ENCODE measurements around the gene FAM181A. TPM values are rescaled to one million over a fixed set of nuclear protein-coding genes. Genes with fewer than 3 reads are reported as not detected.

FAM181A gene
- total RNA-seq, 4 donors from 2014 or later: not detected

DNA sequence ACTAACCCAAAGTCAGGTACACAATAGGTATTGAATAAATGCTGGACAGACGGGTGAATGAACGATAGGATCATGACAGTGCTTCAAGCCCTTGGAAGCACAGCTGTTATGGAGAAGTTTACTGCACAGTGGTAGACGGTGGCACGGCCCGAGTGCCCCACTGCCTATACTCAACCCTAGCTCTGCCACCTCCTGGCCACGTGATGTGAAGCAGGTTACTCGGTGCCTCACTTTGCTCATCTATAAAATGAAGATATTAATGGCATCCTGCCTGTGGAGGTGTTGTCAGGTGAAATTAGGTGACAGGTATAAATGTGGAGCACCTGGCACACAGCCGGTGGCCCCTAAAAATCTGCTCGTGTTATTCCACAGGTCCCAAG is 43.4 kb downstream of the FAM181A start:
- ATAC-seq (ENCODE audit: low FRiP score) (no peak), DNase-seq (ENCODE audit: low spot score) (no peak)
- TF ChIP-seq, protein P1, sequence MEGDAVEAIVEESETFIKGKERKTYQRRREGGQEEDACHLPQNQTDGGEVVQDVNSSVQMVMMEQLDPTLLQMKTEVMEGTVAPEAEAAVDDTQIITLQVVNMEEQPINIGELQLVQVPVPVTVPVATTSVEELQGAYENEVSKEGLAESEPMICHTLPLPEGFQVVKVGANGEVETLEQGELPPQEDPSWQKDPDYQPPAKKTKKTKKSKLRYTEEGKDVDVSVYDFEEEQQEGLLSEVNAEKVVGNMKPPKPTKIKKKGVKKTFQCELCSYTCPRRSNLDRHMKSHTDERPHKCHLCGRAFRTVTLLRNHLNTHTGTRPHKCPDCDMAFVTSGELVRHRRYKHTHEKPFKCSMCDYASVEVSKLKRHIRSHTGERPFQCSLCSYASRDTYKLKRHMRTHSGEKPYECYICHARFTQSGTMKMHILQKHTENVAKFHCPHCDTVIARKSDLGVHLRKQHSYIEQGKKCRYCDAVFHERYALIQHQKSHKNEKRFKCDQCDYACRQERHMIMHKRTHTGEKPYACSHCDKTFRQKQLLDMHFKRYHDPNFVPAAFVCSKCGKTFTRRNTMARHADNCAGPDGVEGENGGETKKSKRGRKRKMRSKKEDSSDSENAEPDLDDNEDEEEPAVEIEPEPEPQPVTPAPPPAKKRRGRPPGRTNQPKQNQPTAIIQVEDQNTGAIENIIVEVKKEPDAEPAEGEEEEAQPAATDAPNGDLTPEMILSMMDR (IDR thresholded peaks at IDR 0.05): no peak

DNA sequence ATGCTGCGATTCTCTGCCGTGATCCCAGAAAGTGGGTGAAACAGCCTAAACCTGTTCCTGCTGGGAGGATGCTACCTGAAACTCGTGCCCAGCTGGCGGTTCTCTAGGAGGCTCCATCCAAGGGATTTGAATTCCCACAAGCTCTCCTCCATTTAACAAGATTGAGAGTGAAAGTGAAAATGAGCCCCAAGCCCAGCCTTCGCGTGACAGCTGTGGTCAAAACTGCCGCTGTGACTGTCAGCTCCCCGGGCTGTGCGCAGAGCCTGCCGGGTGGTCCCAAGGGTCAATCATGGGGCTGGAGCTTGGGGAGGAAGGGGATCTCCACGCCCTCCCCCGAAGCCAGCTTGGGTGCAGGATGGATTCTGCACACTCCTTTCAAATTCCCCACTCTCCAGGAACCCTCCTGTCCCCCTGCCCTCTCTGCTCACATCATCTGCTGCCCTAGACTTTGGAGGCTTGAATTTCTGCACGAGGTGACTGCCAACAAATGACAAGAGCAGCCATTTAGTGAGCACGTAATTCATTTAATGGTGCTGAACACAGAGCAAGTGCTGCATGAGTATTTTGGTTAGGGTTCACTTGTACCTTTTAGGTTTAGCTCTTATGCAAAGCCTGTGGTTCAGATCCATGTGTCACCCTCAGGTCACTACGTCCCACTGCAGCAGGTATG is 44.0 kb downstream of the FAM181A start:
- TF ChIP-seq, protein P1 (IDR thresholded peaks at IDR 0.05): no peak

DNA sequence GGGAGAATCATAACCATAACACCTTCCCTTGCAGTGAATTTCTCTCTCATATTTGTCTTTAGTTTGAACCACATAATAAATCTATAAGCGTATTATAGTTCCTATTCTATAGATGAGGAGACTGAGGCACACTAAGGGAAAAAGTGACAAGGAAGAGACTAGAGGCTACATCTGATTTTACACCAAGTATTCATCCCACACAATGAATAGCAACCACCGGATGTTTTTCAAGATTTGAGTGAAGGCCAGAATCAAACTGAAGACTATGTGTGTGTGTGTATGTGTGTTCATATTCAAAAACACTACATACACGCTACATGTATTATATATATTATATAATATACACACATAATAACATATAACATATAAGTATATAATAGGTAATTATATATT is 44.5 kb downstream of the FAM181A start:
- no peak for DNase-seq (ENCODE audit: low spot score)
- TF ChIP-seq, protein P1 (IDR thresholded peaks at IDR 0.05): no peak
- ATAC-seq (ENCODE audit: low FRiP score): no peak

More for the DNA sequence above, 44.0 kb downstream of the FAM181A start:
- DNase-seq (ENCODE audit: low spot score): no peak
- ATAC-seq (ENCODE audit: low FRiP score): no peak

DNA sequence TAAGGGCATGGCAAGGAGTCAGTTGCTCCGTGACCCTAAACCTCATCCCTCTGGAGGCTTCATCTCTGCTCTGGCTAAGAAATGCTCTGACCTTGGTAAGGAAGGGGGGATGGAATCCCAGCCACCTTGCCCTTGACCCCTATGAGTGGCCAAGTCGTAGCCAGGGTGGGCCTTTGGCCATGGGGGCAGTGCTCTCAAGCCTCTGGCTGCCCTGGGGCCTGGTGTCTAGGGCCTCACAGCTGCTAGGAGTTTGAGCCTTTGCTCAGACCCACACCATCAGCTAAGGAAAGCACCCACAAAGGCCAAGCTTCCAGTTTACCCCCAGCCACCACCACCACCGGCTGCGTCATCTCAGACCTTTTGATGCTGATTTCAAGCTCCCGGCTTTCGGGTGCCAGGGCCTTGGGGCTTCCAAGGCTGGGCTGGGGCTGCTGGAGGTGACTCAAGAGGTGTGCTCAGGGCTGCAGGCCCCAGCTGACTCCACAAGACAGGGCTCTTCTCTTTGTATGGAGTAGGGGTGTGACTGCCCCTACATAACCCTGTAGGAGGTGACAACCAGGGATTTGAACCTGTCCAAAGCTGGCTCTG is 45.6 kb downstream of the FAM181A start:
- ATAC-seq (ENCODE audit: low FRiP score) (no peak), DNase-seq (ENCODE audit: low spot score) (no peak)
- TF ChIP-seq, protein P1 (IDR thresholded peaks at IDR 0.05): no peak

DNA sequence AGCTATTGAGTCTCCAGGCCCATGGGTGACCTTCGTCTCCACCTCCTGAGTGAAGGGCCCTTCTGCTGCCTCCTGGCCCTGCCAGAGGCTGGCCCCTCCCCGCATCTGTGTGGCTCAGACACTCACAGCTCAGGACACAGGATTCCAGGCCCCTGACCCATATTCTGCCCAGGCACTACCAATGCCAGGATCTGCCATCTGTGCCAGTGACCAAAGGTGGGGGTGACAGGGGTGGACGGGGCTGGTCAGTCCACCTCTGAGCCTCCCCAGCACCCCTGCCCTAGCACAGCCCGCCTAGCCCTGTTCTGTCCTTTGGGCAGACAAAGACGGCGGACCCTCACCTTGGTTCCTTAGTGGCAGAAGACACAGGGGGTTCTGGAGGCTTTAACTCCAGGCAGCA is 46.5 kb downstream of the FAM181A start:
- DNase-seq (ENCODE audit: low spot score) (no peak), ATAC-seq (ENCODE audit: low FRiP score) (no peak)
- TF ChIP-seq, protein P1 (IDR thresholded peaks at IDR 0.05): no peak

DNA sequence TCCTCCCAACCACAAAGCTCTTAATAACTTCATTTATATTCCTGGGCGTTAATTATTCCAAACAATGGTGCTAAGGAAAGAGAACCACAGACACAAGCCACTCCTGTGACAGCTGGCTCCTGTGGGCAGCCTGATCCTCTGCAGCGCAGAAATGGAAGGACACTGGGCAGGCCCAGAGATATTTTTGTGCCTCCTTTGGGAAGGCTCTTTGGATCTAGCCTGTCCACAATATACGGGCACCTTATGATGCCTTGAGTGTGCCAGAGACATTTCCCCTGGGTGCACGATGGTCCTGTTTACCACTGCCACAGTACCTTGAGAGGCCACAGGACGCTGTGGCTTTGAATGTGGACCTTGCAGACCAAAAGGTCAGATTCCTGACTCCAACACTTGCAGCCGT is 47.2 kb downstream of the FAM181A start:
- no peak for ATAC-seq (ENCODE audit: low FRiP score)
- TF ChIP-seq, protein P1 (IDR thresholded peaks at IDR 0.05): no peak
- no peak for DNase-seq (ENCODE audit: low spot score)

DNA sequence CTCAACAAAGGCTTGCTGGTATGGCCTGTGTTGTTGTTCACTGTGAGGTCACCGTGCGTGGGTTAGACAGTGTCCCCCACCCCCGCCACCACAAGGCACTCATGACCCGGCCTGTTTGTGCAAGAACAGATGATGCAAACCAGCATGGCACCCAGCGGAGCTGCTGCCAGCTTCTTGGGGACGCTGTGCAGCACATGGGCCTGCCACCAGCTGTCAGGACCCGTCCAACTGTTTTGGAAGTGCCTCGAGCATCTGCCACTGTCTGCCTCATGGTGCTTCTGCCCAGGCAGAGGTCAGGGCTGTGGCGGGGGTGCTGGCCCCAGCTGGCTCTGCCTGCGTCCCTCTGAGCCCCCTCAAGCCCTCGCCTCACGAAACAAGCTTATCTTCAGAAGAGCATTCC is 47.7 kb downstream of the FAM181A start:
- TF ChIP-seq, protein P1 (IDR thresholded peaks at IDR 0.05): no peak
- ATAC-seq (ENCODE audit: low FRiP score): no peak
- DNase-seq (ENCODE audit: low spot score): no peak

Measured in omental fat pad (tissue), 4 donors.